ENCODE data around the gene RUVBL1. TPM values are rescaled to one million over a fixed set of nuclear protein-coding genes. Genes with fewer than 3 reads are reported as not detected.

The RUVBL1 gene
- total and polyA plus RNA-seq, 10 of the 15 experiments (the other 5 are each of a cell fraction or from before 2014, with no cell fraction given) = 15.2 to 142 (median 84.2) TPM

DNA sequence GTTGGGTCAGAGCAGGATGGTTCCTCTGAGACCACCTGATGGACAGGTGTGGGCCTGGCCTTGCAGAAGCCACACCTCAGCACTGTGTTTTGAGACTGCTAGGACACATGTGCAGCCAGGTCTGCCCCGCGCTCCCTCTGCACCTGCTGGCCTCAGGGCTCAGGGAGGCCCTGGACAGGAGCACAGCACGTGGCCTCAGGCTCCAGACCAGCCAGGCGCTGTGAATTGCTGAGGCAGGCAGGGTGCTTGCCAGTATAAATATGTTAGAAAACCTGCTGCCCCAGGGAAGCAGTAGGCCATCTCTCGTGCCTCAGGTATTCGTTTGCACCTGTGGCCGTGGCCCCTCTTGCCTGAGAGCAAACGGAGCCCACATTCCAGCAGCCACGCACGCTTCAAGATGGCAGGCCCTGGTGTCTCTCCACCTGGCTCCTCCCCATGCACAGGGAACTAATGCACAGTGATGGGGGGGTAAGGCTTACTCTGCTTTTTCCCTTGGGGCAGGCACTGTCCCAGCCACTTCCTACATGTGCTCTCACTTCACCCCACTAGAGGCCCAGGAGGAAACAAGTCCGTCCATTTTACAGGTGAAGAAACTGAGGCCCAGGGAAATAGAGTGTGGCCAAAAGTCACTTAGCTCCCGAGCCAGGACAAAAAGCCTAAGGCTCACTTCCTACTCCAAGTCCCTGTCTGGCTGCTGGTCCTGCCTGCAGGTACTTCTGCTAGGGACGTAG lies 51.0 kb downstream of the RUVBL1 start:
- H2AFZ ChIP-seq (ENCODE audit: control insufficient read depth, low read depth, low read length) = no peak overlapping the region
- peaks cover 36 to 40% of the 10 kb centered on the region in 2 experiments for H3K36me3 ChIP-seq (ENCODE audit: control insufficient read depth in 2 of 2, insufficient read depth in 2 of 2, low read length in 1 of 2)
- peaks cover 4% of the 10 kb centered on the region for H3K4me1 ChIP-seq (ENCODE audit: control insufficient read depth, insufficient read depth, low read length)
- DNase-seq (ENCODE audit: low read depth, low spot score) (no peak), FAIRE-seq (no peak), ATAC-seq (no peak)
- ChIA-PET POLR2A (no interaction called here), RAD21 (ENCODE audit: unreplicated experiment) (no interaction called here), CTCF (interaction anchor here (2.6 kb wide), 1 partner anchor 61 kb away, joined by 13 read pairs; no protein-coding TSS in a partner anchor), SMC1A (ENCODE audit: uncharacterized antibody, unreplicated experiment) (no interaction called here)
- H4K20me1 ChIP-seq (ENCODE audit: control insufficient read depth, insufficient read depth) = 0 out of 2 replicates have a peak, but pooled peaks cover 3% of the 10 kb centered on the region
- H3K27me3 ChIP-seq (replicated peaks in 1 of 2; ENCODE audit: control insufficient read depth in 2 of 2, insufficient read depth in 2 of 2, low read length in 1 of 2) = no peaks in the 10 kb centered on the region
- TF ChIP-seq PAX5 (IDR thresholded peaks at IDR 0.05; ENCODE audit: borderline replicate concordance, low read depth, low read length) = no peak
- TF ChIP-seq, protein P1, sequence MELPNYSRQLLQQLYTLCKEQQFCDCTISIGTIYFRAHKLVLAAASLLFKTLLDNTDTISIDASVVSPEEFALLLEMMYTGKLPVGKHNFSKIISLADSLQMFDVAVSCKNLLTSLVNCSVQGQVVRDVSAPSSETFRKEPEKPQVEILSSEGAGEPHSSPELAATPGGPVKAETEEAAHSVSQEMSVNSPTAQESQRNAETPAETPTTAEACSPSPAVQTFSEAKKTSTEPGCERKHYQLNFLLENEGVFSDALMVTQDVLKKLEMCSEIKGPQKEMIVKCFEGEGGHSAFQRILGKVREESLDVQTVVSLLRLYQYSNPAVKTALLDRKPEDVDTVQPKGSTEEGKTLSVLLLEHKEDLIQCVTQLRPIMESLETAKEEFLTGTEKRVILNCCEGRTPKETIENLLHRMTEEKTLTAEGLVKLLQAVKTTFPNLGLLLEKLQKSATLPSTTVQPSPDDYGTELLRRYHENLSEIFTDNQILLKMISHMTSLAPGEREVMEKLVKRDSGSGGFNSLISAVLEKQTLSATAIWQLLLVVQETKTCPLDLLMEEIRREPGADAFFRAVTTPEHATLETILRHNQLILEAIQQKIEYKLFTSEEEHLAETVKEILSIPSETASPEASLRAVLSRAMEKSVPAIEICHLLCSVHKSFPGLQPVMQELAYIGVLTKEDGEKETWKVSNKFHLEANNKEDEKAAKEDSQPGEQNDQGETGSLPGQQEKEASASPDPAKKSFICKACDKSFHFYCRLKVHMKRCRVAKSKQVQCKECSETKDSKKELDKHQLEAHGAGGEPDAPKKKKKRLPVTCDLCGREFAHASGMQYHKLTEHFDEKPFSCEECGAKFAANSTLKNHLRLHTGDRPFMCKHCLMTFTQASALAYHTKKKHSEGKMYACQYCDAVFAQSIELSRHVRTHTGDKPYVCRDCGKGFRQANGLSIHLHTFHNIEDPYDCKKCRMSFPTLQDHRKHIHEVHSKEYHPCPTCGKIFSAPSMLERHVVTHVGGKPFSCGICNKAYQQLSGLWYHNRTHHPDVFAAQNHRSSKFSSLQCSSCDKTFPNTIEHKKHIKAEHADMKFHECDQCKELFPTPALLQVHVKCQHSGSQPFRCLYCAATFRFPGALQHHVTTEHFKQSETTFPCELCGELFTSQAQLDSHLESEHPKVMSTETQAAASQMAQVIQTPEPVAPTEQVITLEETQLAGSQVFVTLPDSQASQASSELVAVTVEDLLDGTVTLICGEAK (IDR thresholded peaks at IDR 0.05; ENCODE audit: borderline replicate concordance) = no peak
- TF ChIP-seq, protein P2, sequence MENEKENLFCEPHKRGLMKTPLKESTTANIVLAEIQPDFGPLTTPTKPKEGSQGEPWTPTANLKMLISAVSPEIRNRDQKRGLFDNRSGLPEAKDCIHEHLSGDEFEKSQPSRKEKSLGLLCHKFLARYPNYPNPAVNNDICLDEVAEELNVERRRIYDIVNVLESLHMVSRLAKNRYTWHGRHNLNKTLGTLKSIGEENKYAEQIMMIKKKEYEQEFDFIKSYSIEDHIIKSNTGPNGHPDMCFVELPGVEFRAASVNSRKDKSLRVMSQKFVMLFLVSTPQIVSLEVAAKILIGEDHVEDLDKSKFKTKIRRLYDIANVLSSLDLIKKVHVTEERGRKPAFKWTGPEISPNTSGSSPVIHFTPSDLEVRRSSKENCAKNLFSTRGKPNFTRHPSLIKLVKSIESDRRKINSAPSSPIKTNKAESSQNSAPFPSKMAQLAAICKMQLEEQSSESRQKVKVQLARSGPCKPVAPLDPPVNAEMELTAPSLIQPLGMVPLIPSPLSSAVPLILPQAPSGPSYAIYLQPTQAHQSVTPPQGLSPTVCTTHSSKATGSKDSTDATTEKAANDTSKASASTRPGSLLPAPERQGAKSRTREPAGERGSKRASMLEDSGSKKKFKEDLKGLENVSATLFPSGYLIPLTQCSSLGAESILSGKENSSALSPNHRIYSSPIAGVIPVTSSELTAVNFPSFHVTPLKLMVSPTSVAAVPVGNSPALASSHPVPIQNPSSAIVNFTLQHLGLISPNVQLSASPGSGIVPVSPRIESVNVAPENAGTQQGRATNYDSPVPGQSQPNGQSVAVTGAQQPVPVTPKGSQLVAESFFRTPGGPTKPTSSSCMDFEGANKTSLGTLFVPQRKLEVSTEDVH (IDR thresholded peaks at IDR 0.05; ENCODE audit: low read depth, partially characterized antibody) = no peak
- TF ChIP-seq, protein P3, sequence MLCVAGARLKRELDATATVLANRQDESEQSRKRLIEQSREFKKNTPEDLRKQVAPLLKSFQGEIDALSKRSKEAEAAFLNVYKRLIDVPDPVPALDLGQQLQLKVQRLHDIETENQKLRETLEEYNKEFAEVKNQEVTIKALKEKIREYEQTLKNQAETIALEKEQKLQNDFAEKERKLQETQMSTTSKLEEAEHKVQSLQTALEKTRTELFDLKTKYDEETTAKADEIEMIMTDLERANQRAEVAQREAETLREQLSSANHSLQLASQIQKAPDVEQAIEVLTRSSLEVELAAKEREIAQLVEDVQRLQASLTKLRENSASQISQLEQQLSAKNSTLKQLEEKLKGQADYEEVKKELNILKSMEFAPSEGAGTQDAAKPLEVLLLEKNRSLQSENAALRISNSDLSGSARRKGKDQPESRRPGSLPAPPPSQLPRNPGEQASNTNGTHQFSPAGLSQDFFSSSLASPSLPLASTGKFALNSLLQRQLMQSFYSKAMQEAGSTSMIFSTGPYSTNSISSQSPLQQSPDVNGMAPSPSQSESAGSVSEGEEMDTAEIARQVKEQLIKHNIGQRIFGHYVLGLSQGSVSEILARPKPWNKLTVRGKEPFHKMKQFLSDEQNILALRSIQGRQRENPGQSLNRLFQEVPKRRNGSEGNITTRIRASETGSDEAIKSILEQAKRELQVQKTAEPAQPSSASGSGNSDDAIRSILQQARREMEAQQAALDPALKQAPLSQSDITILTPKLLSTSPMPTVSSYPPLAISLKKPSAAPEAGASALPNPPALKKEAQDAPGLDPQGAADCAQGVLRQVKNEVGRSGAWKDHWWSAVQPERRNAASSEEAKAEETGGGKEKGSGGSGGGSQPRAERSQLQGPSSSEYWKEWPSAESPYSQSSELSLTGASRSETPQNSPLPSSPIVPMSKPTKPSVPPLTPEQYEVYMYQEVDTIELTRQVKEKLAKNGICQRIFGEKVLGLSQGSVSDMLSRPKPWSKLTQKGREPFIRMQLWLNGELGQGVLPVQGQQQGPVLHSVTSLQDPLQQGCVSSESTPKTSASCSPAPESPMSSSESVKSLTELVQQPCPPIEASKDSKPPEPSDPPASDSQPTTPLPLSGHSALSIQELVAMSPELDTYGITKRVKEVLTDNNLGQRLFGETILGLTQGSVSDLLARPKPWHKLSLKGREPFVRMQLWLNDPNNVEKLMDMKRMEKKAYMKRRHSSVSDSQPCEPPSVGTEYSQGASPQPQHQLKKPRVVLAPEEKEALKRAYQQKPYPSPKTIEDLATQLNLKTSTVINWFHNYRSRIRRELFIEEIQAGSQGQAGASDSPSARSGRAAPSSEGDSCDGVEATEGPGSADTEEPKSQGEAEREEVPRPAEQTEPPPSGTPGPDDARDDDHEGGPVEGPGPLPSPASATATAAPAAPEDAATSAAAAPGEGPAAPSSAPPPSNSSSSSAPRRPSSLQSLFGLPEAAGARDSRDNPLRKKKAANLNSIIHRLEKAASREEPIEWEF (IDR thresholded peaks at IDR 0.05; ENCODE audit: insufficient replicate concordance, low read depth, low read length) = no peak
- peak; percentile 52; the same call in 1 of the 2 replicates for TF ChIP-seq POLR2A (IDR thresholded peaks at IDR 0.05; ENCODE audit: low read depth, low read length)
- H3K79me2 ChIP-seq (ENCODE audit: control insufficient read depth, insufficient read depth, low read length) = no peaks in the 10 kb centered on the region
- in situ Hi-C loops (cut with MboI) = no loop called here
- no TSS peak for BruUV-seq (replicated peaks)
- 93% methylated on average over 13 of the region's 13 CpGs for WGBS (ENCODE audit: insufficient coverage, insufficient replicate concordance, low lambda C conversion rate, missing lambda C conversion rate)
- no peak overlapping the region for H3K9ac ChIP-seq (ENCODE audit: control insufficient read depth, insufficient read depth, low read length)
- H3K27ac ChIP-seq (ENCODE audit: control insufficient read depth, insufficient read depth) = no peak overlapping the region
- intact Hi-C loops (cut with micrococcal nuclease; ENCODE audit: unreplicated experiment) = no loop called here
- no peak overlapping the region for H3K4me2 ChIP-seq (ENCODE audit: control insufficient read depth, insufficient read depth)
- H3K4me3 ChIP-seq = no peak overlapping the region
- no peaks in the 10 kb centered on the region for H3K9me3 ChIP-seq (replicated peaks; ENCODE audit: control insufficient read depth, insufficient read depth, low read length)
